ENCODE measurements around the gene USP30.
A peak's percentile ranks its signal among the peaks of the same experiment; 100 is the strongest.
"Not testable (repeated sequence)": the region's sequence is repeated elsewhere in the genome, so short reads cannot be mapped to it uniquely, and the experiment has no call there.

The USP30 gene

GRCh38 chr12:109053382-109054123 is 1.2 kb downstream of the USP30 start:
- Histone ChIP-seq H3K27ac (ENCODE audit: poor library complexity, severe bottlenecking) (peak overlapping the region; percentile 6), H3K9me3 (ENCODE audit: severe bottlenecking) (no peaks in the 10 kb centered on the region), H3K4me3 (ENCODE audit: severe bottlenecking) (peak overlapping the region; percentile 73), H3K27me3 (ENCODE audit: insufficient read depth, poor library complexity, severe bottlenecking) (no peaks in the 10 kb centered on the region), H3K4me1 (ENCODE audit: insufficient read depth, poor library complexity, severe bottlenecking) (peaks cover 7% of the 10 kb centered on the region), H3K36me3 (ENCODE audit: low read depth) (peaks cover 4% of the 10 kb centered on the region; the same call in 1 of the 2 replicates)
- no peak for TF ChIP-seq CTCF (IDR thresholded peaks at IDR 0.05; ENCODE audit: poor library complexity, severe bottlenecking)
- DNase-seq (ENCODE audit: low spot score) (no peak), ATAC-seq (ENCODE audit: low read depth) (no peak)

- not testable (repeated sequence) for H3K27me3 ChIP-seq (ENCODE audit: insufficient read depth, poor library complexity, severe bottlenecking); ATAC-seq (ENCODE audit: low read depth); H3K4me1 ChIP-seq (ENCODE audit: insufficient read depth, poor library complexity, severe bottlenecking); DNase-seq (ENCODE audit: low spot score); H3K36me3 ChIP-seq (ENCODE audit: low read depth); H3K9me3 ChIP-seq (ENCODE audit: severe bottlenecking); H3K4me3 ChIP-seq (ENCODE audit: severe bottlenecking)
- H3K27ac ChIP-seq (ENCODE audit: poor library complexity, severe bottlenecking) = peak overlapping the region; percentile 6
These were observed 1.7 kb downstream of the USP30 start for GRCh38 chr12:109054124-109054513.

GRCh38 chr12:109054520-109054919 is 2.1 kb downstream of the USP30 start:
- ATAC-seq (ENCODE audit: low read depth) (no peak), DNase-seq (ENCODE audit: low spot score) (no peak)
- H3K36me3 ChIP-seq (ENCODE audit: low read depth) = peaks cover 4% of the 10 kb centered on the region; the same call in 1 of the 2 replicates
- no peaks in the 10 kb centered on the region for H3K9me3 ChIP-seq (ENCODE audit: severe bottlenecking)
- no peak for TF ChIP-seq CTCF (IDR thresholded peaks at IDR 0.05; ENCODE audit: poor library complexity, severe bottlenecking)
- no peak overlapping the region for H3K27ac ChIP-seq (ENCODE audit: poor library complexity, severe bottlenecking)
- H3K27me3 ChIP-seq (ENCODE audit: insufficient read depth, poor library complexity, severe bottlenecking) = no peaks in the 10 kb centered on the region
- H3K4me1 ChIP-seq (ENCODE audit: insufficient read depth, poor library complexity, severe bottlenecking) = peaks cover 7% of the 10 kb centered on the region
- H3K4me3 ChIP-seq (ENCODE audit: severe bottlenecking) = no peak overlapping the region

GRCh38 chr12:109056891-109057290 is 4.5 kb downstream of the USP30 start:
- no peak overlapping the region for H3K4me3 ChIP-seq (ENCODE audit: severe bottlenecking)
- no peaks in the 10 kb centered on the region for H3K9me3 ChIP-seq (ENCODE audit: severe bottlenecking)
- no peak overlapping the region for H3K27ac ChIP-seq (ENCODE audit: poor library complexity, severe bottlenecking)
- ATAC-seq (ENCODE audit: low read depth) (no peak), DNase-seq (ENCODE audit: low spot score) (no peak)
- H3K4me1 ChIP-seq (ENCODE audit: insufficient read depth, poor library complexity, severe bottlenecking) = peaks cover 7% of the 10 kb centered on the region
- no peak for TF ChIP-seq CTCF (IDR thresholded peaks at IDR 0.05; ENCODE audit: poor library complexity, severe bottlenecking)
- H3K27me3 ChIP-seq (ENCODE audit: insufficient read depth, poor library complexity, severe bottlenecking) = no peaks in the 10 kb centered on the region
- peaks cover 4% of the 10 kb centered on the region; the same call in 1 of the 2 replicates for H3K36me3 ChIP-seq (ENCODE audit: low read depth)

- Histone ChIP-seq H3K27me3 (ENCODE audit: insufficient read depth, poor library complexity, severe bottlenecking) (no peaks in the 10 kb centered on the region), H3K4me1 (ENCODE audit: insufficient read depth, poor library complexity, severe bottlenecking) (peaks cover 7% of the 10 kb centered on the region), H3K4me3 (ENCODE audit: severe bottlenecking) (no peak overlapping the region), H3K27ac (ENCODE audit: poor library complexity, severe bottlenecking) (no peak overlapping the region), H3K9me3 (ENCODE audit: severe bottlenecking) (no peaks in the 10 kb centered on the region), H3K36me3 (ENCODE audit: low read depth) (peaks cover 4% of the 10 kb centered on the region; the same call in 1 of the 2 replicates)
- ATAC-seq (ENCODE audit: low read depth) (no peak), DNase-seq (ENCODE audit: low spot score) (no peak)
- TF ChIP-seq CTCF (IDR thresholded peaks at IDR 0.05; ENCODE audit: poor library complexity, severe bottlenecking) = no peak
These were observed 5.0 kb downstream of the USP30 start for GRCh38 chr12:109057376-109057775.
